Inferior parietal cortex (tissue), 1 donor: ENCODE results near the gene OGFOD1.
"Not testable (repeated sequence)": the region's sequence is repeated elsewhere in the genome, so short reads cannot be mapped to it uniquely, and the experiment has no call there.

Experiments used
- DNase-seq: peaks from one replicate; pipeline ENCODE4 v3.0.0-alpha.2; 2016; ENCODE audit errors: extremely low spot score

The OGFOD1 gene

DNA sequence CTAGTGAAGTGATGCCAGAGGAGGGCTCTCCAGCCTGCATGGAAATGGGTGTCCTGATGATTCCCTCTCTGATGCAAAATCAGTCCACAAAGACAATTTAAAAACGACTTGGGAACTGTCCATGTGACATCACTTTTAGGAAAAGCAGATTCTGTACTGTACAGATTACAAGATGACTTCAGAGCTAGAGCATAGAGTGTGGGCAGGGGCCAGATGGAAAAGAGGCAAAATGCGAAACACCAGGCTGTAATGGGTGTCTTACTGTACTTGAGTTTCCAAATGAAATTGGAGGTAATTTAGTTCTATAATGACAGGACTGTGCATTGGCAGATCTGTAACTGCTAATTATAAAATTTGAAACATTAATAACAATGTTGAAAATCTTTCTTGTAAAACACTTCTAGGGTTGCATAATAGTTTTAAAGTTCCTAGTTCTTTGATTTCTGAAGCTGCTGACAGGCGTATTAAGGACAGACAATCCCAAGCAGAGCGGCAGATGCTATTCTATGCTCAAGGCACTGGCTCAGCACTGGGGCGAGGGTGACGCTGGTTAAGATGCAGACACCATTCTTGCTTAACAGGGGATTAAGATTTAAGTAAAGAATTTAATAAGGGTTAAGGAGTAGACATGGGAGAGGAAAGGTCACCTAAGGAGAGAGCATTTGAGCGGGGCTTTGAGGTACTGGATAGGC lies 29.6 kb downstream of the OGFOD1 start:
- no peak for DNase-seq

DNA sequence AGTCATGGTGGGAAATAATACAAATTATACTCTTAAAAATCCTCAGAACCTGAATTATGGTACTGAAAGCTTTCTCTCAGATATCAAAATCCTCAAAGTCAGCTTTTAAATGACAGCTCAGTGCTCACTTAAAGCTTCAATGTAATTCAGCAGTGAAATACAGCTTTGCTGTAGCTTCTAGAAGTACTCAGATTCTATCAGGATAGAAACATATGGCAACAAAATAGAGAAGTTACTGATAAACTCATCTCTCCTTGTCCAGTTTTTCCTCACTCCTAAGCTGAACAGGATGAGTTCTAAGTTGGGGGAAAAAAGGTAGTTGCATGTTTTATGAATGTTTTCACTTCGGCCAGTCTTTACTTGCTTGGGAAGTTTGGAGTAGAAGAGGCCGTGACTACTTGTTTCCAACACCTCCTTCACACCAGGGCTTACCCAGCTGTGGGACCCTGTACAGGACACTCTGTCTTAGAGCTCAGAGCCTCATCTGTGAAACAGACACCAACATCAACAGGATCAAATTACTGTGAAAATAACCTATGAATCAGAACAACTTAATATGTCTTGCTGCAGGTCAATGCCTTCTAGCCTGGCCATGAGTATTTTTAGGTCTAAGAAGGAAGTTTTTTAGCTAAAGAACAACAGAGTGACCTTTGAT lies 30.2 kb downstream of the OGFOD1 start:
- DNase-seq = no peak

DNA sequence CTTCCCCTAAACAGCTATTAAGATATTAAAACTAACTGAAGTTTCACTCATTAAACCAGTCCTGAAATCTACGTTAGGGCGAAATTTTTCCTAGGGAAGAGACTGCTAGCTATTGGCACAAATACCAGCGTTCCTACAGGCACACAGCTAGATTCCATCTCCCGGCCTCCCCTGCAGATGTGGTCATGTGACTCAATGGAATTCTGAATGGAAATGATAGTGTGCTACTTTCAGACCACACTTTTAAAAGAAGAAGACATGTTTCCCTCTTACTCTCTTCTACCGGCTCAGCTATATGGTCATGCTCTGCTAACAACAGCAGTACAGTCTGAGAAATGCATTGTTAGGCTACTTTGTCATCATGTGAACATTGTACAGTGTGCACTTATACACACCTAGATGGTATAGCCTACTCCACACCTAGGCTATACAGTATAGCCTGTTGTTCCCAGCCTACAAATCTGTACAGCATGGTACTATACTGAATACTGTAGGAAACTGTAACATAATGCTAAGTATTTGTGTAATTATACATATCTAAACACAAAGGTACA lies 31.4 kb downstream of the OGFOD1 start:
- no peak for DNase-seq

DNA sequence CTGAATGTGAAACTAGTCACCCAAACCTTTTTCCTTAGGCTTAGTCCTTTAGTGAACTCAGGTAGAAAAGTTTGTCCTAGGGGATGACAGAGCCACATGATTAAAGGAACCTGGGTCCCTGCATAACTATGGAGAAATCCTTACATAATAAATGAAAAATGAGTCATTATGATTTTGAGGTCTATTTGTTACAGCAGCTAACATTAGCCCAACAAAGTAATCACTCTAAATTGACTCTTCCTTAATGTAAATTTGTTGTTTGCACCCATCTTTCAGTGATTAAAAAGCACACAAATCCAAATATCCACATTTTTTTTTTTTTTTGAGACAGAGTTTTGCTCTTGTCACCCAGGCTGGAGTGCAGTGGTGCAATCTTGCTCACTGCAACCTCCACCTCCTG lies 32.0 kb downstream of the OGFOD1 start:
- DNase-seq = no peak

DNA sequence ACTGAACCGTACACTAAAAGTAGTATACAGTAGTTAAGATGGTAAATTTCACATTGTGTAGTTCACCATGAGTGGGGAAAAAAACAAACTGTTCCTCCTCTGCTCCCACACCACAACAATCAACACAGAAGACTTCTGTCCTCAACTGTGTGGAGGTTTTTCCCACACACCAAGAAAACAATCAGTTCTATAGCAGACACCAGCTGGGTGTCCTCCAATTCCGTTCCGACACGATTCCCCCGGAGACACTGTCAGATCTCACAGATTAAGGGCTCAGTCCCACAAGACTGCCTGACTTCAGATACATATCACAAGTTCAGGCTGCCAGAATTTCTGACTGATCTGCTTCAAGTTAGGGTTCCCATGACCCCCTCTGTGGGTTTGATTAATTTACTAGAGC lies 36.7 kb downstream of the OGFOD1 start:
- peak; percentile 64 for DNase-seq

DNA sequence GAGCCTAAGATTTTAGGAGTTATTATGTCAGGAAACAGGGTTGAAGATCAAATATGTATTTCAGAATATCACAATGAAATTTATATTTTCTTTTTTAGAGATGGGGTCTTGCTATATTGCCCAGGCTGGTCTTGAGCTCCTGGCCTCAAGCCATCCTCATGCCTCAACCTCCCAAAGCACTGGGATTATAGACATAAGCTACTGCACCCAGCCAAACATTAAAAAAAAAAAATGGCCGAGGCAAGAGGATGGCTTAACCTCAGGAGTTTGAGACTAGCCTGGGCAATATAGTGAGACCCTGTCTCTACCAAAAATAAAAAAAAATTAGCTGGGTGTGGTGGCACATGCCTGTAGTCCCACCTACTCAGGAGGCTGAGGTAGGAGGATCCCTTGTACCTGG lies 37.5 kb downstream of the OGFOD1 start:
- not testable (repeated sequence) for DNase-seq

DNA sequence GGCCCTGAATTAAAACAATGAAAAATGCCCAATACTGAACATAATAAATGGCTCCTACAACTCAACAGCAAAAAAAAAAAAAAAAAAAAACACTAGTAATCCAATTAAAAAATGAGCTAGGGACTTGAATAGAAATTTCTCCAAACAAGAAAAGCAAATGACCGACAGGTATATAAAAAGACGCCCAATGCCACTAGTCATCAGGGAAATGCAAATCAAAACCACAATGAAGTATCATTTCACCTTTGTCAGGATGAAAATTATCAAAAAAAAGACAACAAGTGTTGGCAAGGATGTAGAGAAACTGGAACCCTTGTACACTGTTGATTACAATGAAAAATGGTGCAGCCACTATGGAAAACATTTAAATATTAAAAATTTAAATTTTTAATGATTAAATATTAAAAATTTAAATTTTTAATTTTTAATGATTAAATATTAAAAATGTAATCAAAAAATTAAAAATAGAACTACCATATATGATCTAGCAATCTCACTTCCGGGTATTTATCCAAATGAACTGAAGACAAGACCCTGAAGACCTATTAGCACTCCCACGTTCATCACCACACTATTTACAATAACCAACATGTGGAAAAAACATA lies 40.4 kb downstream of the OGFOD1 start:
- no peak for DNase-seq

DNA sequence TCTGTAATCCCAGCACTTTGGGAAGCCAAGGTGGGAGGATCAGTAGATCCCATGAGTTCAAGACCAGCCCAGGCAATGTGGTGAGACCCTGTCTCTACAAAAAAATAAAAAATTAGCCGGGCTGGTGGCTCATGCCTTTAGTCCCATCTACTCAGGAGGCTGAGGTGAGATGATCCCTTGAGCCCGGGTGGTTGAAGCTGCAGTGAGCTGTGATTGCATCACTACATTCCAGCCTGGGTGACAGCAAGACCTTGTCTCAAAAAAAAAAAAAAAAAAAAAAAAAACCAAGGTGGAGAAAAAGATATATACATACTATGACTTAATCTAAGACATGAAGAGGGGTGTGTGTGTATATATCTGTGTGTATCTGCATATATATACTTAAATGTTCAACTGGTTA lies 41.8 kb downstream of the OGFOD1 start:
- DNase-seq = no peak

- no peak for DNase-seq
Measured at GRCh38 chr16:56493815-56494214, 42.5 kb downstream of the OGFOD1 start.

GRCh38 chr16:56505181-56505580 lies 53.8 kb downstream of the OGFOD1 start:
- no peak for DNase-seq

DNA sequence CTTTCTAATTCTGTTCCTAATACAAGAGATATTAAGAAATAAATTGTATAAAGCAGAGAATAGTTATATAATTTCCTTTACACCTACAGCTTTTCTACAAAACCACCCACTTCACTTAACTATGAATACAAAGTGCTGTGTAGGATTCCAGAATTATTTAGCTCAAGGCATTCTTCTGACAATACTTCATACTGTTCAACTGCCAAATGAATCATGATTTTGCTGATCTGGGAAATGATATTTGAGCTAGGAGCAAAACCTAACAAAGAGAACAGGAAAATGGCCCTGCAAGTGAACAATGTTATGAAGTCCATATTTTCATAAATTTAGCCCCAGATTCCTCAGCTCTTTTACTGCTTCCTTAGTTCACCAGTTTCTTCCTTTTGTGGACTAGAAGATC lies 55.6 kb downstream of the OGFOD1 start:
- peak; percentile 32 for DNase-seq

DNA sequence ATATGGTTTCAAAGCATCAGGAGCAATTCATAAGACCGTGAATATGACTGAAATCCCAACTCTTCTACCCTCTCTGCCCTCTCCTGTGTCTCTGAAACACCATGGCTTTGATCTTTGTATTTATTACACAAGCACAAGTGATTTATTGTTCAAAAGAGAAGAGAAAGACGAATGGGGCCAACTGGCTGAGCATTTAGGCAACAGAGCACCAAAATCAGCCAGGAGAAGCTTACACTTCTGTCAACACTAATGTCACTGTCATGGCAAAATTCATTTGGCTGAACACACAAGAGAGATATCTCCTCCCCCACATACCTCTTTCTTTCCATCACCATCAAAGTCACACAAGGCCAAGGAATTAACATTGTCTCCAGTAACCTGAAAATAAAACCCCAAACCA lies 59.2 kb downstream of the OGFOD1 start:
- DNase-seq = peak; percentile 20

GRCh38 chr16:56512025-56512424 lies 60.7 kb downstream of the OGFOD1 start:
- no peak for DNase-seq

DNA sequence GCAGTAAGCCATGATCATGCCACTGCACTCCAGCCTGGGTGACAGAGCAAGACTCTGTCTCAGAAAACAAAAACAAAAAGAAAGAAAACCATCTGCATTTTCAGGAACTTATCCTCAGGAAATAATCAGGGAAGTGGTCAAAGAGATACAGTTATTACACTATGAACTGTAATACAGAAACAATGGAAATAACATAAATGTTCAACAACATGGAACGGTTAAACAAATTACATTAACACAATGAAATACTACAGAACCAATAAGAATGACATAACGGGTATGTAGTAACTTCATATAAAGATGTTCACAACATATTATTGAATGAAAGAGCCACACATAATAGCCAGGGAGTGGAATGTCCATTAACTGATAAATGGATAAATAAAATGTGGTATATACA lies 61.7 kb downstream of the OGFOD1 start:
- no peak for DNase-seq

- DNase-seq = peak; percentile 78
Measured at GRCh38 chr16:56513972-56514371, 62.6 kb downstream of the OGFOD1 start.

GRCh38 chr16:56514845-56515244 lies 63.5 kb downstream of the OGFOD1 start:
- DNase-seq = peak; percentile 32

DNA sequence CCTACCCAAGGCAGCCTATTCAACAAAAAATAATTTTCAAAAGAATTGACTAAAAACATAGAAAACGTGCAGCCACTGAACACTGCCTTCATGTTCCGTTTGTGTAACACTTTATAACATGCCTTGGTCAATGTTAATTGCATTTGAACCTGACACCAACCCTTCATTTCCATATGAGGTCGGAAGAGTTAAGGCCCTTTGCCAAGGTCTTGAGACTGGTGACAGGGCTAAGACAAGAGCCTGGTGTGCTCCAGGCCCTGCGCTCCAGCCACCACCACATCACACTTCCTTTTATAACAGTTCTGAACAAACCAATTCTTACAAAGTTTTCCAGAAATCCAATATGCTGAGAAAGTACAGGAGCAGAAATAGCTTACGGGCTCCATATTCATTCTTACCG lies 64.3 kb downstream of the OGFOD1 start:
- DNase-seq = peak; percentile 29

DNA sequence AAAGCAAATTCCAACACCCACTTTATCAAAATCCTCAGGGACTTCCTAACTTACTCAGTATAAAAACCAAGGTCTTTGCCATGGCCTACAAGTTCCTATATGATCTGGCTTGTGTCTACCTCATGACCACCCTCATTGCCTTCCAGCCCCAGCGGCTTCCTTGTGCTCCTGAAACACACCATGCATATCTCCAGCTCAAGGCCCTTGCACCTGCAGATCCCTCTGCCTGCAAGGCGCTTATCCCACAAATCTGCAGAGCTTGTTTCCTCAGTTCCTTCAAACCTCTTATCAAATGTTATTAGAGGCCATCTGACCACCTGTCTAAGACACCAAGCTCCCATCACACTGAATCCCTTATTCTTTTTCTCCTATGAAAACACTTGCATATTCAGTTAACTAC lies 65.9 kb downstream of the OGFOD1 start:
- DNase-seq = peak; percentile 20

DNA sequence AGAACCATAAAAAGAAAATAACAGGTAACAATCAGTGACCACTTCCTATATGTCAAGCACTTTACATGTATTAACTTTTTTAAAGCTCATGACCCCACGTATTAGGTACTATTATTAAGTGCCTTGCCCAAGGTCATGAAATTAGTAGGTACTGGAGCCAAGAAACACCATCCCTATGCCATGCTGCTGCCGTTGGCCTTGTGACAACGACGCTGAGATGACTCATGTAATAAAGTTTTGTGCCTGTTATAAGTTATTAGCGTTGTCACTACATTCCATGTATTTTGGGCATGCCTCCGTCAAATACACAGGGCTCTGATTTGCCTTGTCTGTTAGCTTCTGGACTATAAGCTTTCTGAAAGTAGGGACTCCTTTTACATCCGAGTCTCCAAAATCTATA lies 67.1 kb downstream of the OGFOD1 start:
- DNase-seq = no peak

- DNase-seq = peak; percentile 95
Measured at GRCh38 chr16:56519459-56520250, 68.3 kb downstream of the OGFOD1 start, which contains the start of gene BBS2. Gene BBS2, minus strand, starts transcription at chr16:56520024. Its CDS starts 162 bp downstream, at chr16:56519862.

DNA sequence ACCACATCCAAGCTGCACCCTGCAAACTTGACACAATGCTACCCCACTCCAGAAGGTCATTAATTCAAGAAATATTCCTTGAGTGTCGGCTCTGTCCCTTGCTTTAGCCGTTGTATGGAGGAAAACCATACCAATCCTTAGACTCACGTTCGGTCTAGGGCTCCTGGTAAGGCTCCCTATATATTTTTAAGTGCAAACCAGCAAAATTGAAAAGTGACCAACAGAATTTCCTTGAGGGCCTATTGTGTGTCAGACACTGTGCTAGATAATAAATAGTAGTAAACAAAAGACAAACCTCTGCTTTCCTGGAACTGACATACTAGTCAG lies 68.9 kb downstream of the OGFOD1 start:
- DNase-seq = no peak

DNA sequence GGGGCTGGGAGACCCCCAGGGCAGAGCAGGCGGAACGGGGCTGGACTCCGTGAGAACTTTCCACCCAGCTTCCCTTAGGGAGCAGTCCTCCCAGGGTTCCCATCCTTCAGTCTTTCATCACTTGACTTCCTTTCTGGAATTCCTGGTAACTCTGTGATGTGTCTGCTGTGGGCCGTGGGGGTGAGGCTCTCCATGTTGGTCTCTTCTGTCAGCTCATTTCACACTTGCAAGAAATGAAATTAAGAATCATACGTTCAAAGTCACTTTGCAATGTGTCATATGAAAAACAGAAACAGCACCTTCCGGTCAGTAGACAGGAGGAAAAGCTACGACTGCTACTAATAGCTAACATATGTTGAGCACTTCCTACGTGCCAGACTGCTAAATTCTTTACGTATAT lies 73.9 kb downstream of the OGFOD1 start:
- no peak for DNase-seq
